GM19463 (cell line): ENCODE results near the gene IRF4.

Experiments used
- ATAC-seq: cut with Tn5 transposase; IDR thresholded peaks from one replicate; pipeline ENCODE4 v1.9.1; 2021; ENCODE audit warnings: mild to moderate bottlenecking, moderate library complexity; ENCODE audit not compliant: unreplicated experiment

IRF4 gene

GRCh38 chr6:391559-392440 is at the start of gene IRF4:
Gene IRF4, plus strand, starts transcription at chr6:391752. Its CDS starts 1,401 bp downstream, at chr6:393153.
- ATAC-seq: peak; percentile 47

DNA sequence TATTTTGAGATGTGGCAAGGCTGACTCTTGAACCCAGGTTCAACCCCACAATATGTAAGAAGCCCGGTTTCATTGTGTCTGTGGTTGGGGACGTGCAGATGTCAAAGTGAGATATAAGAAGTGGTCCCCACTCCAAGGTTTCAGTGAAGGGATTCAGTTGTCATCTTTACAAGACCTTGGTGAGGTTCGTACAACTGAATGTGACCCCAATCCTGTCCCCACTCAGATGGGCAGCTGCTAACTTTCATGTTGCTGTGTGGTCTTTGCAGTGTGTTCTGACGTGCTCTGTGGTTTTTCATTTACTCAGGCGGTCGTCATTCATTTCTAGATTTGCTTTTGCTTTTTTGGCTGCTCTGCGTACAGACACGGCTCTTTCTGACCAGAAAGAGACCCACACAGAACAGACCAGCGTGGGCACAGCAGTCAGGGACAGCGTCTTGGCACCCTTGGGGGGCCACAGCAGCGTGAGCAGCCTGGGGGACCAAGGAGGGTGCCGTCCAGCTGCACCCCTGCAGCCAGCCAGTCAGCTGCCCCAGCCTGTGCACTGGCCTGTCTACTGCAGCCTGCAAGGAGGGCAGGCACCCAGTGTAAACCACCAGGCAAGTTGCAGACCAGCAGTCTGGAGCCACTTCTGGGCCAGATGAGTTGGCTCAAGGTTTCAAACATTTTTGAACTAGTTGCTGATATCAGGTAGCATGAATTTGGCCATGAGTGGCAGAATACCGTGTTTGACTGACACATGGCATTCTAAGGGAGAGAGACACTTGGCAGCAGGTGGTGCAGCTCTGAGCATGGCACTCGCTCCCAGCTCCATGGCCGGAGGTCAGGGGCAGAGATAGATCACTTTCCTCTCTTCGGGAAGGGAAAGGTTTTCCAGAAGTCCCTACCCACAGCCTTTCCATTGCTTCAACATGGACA is 49.4 kb upstream of the IRF4 start:
- peak; percentile 65 for ATAC-seq

GRCh38 chr6:342832-343179 is 48.7 kb upstream of the IRF4 start:
- no peak for ATAC-seq

DNA sequence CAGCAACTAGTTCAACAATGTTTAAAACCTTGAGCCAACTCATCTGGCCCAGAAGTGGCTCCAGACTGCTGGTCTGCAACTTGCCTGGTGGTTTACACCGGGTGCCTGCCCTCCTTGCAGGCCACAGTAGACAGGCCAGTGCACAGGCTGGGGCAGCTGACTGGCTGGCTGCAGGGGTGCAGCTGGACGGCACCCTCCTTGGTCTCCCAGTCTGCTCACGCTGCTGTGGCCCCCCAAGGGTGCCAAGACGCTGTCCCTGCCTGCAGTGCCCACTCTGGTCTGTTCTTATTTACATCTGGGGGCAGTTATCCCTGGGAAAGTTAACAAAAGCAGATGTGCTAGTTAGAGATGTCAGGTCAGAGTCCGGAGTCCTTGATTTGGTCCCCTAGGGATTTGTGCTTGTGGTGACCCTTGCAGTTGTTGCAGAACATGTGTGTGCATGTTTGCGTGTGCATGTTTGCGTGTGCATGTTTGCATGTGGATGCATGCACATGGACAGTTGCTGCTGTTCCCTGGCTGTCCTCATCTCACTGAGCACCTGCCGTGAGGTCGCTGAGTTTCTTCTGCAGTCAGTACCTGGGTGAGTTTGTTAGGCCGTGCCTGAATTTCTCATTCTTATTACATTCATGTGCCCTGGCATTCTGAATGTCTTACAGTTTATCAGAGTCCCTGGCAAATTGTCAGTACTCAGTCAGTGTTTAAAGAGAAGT is 48.2 kb upstream of the IRF4 start:
- no peak for ATAC-seq

DNA sequence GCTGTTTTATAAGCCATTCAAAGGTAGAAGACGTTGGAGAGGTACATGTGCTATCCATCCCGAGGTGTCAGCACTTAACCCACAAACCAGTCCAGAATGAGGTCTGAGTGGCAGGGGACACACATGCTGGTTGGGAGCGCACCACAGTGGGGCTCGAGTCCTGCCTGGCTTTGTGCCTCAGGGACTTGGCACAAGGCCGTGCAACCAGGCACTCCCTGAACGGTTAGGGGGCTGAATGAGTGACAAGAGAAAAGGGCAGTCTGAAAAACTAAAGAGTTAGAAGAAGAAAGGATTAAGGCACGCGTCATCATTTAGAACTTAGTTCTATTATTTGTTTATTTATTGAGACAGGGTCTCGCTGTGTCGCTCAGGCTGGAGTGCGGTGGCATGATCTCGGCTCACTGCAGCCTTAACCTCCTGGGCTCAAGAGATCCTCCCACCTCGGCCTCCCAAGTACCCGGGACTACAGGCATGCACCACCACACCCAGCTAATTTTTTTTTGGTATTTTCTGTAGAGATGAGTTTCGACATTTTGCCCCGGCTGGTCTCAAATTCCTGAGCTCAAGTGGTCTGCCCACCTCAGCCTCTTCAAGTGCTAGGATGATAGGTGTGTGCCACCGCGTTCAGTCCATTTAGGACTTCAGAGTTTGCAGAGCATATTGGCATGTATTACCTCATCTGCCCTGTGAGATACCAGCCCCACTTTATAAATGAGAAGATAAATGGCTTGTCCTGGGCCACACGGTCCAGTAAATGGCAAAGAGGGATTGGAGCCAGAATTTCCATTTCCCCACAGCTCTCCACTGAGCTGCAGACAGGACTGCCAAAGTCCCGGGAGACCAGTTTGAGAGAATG is 47.4 kb upstream of the IRF4 start:
- no peak for ATAC-seq

DNA sequence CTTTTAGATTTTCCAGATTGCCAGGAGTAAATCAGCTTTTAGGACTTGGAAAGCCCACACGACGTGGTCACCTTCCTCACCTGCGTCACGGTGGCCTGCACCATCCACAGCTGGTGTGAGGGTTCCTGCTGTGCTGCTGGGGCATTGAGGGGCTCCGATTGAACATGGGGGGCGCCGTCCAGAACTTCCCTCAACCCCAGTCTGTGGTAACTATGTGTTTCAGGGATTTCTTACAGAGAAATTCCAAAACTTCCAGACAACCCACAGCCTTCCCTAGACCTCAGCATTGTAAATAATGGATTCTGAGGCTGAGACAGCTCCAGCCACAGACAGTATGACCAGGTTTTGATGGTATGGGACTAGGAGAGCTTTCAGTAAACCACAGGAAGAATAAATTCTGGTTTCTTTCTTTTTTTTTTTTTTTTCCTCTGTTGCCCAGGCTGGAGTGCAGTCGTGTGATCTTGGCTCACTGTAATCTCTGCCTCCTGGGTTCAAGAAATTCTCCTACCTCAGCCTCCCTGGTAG is 46.7 kb upstream of the IRF4 start:
- ATAC-seq: no peak

DNA sequence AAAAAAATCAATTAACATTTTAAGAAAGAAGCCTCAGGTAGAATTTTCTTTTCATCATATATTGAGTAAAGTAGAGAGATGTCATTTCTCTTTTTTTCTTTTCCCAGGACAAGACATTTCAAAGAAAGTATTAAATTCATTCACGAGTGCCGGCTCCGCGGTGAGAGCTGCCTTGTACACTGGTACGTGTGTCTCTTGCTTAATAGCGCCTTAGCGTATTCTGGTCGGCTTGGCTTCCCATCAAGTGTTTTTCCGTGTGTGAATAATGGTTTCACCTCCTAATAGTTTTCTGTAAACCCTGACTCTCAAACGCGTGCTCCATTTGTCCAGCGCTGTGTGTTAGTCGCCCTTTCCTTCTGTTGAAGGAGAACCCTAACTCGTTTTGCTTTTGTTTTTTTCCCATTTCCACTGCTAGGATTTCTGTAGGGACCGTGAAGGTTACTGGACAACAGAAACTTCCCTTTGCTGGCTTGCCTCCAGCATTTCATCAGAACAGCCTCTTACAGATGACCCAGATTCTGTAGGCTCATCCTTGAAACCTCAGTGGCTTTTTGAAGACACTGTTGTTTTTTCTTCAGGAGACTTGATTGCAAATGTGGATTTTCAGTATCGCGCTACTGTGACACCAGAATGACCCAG is 45.7 kb upstream of the IRF4 start:
- ATAC-seq: no peak

- no peak for ATAC-seq
Measured at GRCh38 chr6:346386-347030, 45.0 kb upstream of the IRF4 start.

DNA sequence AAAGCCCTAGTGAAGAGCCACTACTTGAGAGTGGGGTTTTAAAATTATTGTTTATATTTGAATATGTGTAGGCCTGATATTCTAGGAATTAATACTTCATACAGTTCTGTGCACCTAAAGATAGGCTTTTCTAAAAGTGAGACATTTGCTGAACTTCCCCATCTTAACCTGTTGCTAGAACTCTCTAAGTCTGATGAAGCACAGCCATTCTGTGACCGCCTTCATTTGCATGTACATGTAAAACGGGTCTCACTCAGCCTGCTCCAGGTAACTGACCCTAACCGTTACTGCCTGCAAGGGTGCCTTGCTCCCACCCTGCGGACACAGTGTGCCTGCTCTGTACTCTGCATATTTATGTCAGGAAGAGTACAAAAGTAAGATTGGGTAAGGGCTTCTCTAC is 44.3 kb upstream of the IRF4 start:
- peak; percentile 78 for ATAC-seq

GRCh38 chr6:347951-348859 is 43.3 kb upstream of the IRF4 start:
- ATAC-seq: no peak

GRCh38 chr6:348860-349396 is 42.6 kb upstream of the IRF4 start:
- ATAC-seq: no peak

DNA sequence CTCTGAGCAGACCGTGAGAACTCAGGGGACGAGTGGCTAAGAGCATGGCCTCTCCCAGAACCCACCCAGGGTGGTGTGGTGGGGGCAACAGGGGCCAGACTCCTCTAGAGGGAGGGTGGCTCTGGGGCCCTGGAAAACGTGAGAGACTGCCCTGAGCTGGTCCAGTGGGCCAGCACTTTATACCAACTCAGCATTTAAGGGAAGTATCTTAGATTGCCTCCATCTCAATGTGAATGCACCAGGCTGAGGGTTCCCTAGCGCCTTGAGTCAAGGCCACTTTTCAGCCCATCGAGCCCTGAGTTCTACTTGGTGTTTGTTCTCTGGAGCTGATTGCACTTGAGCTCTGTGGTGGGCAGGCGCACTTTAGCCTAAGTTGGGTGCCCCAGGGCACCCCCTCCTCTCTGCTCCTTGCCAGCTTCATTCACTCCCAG is 42.0 kb upstream of the IRF4 start:
- ATAC-seq: no peak

- no peak for ATAC-seq
Measured at GRCh38 chr6:350371-350770, 41.2 kb upstream of the IRF4 start.

GRCh38 chr6:351011-351866 is 40.3 kb upstream of the IRF4 start:
- no peak for ATAC-seq

GRCh38 chr6:351867-352289 is 39.7 kb upstream of the IRF4 start:
- ATAC-seq: no peak

DNA sequence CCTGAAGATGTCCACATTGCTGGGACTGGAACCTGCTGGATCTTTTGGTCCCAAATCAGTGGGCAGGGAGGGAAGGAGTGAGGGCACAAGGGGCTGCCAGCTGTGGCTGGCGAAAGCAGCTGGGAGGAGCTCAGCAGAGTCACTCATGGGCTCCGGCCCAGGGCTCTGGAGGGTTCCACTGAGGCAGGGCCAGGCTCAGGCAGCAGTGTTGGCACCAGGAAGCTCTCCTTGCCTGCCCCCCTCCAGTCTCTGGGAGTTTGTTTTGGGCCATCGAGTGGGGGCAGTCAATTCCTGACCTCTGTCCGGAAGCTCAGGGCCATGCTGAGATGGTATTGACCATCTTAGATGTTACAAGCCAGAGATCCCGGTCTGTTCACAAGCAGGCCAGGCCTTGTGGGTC is 39.1 kb upstream of the IRF4 start:
- ATAC-seq: no peak
